ENCODE measurements around the gene NEDD4L. TPM values are rescaled to one million over a fixed set of nuclear protein-coding genes. Genes with fewer than 3 reads are reported as not detected.

The NEDD4L gene
- polyA plus RNA-seq, 1 donor (not counting 4 experiments of a cell fraction or from before 2014, with no cell fraction given), result 52.6 TPM

GRCh38 chr18:58402247-58402646 lies 358.2 kb downstream of the NEDD4L start:
- dilution Hi-C loops (cut with MboI; ENCODE audit: extremely low pct_ligation_motif_present, low sequenced_read_pairs), result no loop called here
- H3K9me3 ChIP-seq (ENCODE audit: control insufficient read depth, low read depth, low read length), result no peaks in the 10 kb centered on the region
- H2AFZ ChIP-seq (ENCODE audit: control insufficient read depth, low read length), result no peak overlapping the region
- no peak overlapping the region for H3K4me3 ChIP-seq (ENCODE audit: control insufficient read depth in 2 of 3, extremely low read depth in 1 of 3, insufficient read depth in 2 of 3, low read depth in 1 of 3, low read length in 3 of 3)
- FAIRE-seq (peak; percentile 69), DNase-seq (ENCODE audit: low read depth, low spot score) (peak; percentile 13)
- no peak for TF ChIP-seq EZH2 (IDR thresholded peaks at IDR 0.05; ENCODE audit: low read length)
- TF ChIP-seq, protein P1, sequence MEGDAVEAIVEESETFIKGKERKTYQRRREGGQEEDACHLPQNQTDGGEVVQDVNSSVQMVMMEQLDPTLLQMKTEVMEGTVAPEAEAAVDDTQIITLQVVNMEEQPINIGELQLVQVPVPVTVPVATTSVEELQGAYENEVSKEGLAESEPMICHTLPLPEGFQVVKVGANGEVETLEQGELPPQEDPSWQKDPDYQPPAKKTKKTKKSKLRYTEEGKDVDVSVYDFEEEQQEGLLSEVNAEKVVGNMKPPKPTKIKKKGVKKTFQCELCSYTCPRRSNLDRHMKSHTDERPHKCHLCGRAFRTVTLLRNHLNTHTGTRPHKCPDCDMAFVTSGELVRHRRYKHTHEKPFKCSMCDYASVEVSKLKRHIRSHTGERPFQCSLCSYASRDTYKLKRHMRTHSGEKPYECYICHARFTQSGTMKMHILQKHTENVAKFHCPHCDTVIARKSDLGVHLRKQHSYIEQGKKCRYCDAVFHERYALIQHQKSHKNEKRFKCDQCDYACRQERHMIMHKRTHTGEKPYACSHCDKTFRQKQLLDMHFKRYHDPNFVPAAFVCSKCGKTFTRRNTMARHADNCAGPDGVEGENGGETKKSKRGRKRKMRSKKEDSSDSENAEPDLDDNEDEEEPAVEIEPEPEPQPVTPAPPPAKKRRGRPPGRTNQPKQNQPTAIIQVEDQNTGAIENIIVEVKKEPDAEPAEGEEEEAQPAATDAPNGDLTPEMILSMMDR (optimal IDR thresholded peaks at IDR 0.05 in 1 of 3, IDR thresholded peaks at IDR 0.05 in 1 of 3, conservative IDR thresholded peaks at IDR 0.05 in 1 of 3; ENCODE audit: extremely low read depth in 1 of 3, insufficient read depth in 2 of 3, low read length in 3 of 3), result no peak
- peaks cover 3% of the 10 kb centered on the region for H4K20me1 ChIP-seq (ENCODE audit: control insufficient read depth, extremely low read depth, insufficient read depth, low read length)
- no peaks in the 10 kb centered on the region for H3K27me3 ChIP-seq (ENCODE audit: control insufficient read depth, extremely low read depth, insufficient read depth, low read length)
- H3K4me2 ChIP-seq (ENCODE audit: control insufficient read depth, extremely low read depth, insufficient read depth, low read depth, low read length), result no peak overlapping the region
- H3K27ac ChIP-seq (ENCODE audit: control insufficient read depth, insufficient read depth, low read length), result no peak overlapping the region
- H3K9me1 ChIP-seq (ENCODE audit: control insufficient read depth, extremely low read depth, insufficient read depth, low read length), result no peaks in the 10 kb centered on the region
- H3K4me1 ChIP-seq (ENCODE audit: control insufficient read depth, extremely low read depth, insufficient read depth, low read length), result no peaks in the 10 kb centered on the region
- peaks cover 11 to 19% of the 10 kb centered on the region in 2 experiments for H3K36me3 ChIP-seq (ENCODE audit: control insufficient read depth in 2 of 2, extremely low read depth in 1 of 2, insufficient read depth in 2 of 2, low read length in 2 of 2)
- H3K79me2 ChIP-seq (ENCODE audit: control insufficient read depth, insufficient read depth, low read length), result no peaks in the 10 kb centered on the region
- no peak overlapping the region for H3K9ac ChIP-seq (ENCODE audit: control insufficient read depth, extremely low read depth, insufficient read depth, low read length)

- Histone ChIP-seq H2AFZ (ENCODE audit: control insufficient read depth, low read length) (no peak overlapping the region), H3K36me3 (ENCODE audit: control insufficient read depth in 2 of 2, extremely low read depth in 1 of 2, insufficient read depth in 2 of 2, low read length in 2 of 2) (peaks cover 10 to 12% of the 10 kb centered on the region in 2 experiments), H4K20me1 (ENCODE audit: control insufficient read depth, extremely low read depth, insufficient read depth, low read length) (peaks cover 3% of the 10 kb centered on the region), H3K4me3 (ENCODE audit: control insufficient read depth in 2 of 3, extremely low read depth in 1 of 3, insufficient read depth in 2 of 3, low read depth in 1 of 3, low read length in 3 of 3) (no peak overlapping the region), H3K4me2 (ENCODE audit: control insufficient read depth, extremely low read depth, insufficient read depth, low read depth, low read length) (no peak overlapping the region), H3K27me3 (ENCODE audit: control insufficient read depth, extremely low read depth, insufficient read depth, low read length) (no peaks in the 10 kb centered on the region), H3K4me1 (ENCODE audit: control insufficient read depth, extremely low read depth, insufficient read depth, low read length) (no peaks in the 10 kb centered on the region), H3K79me2 (ENCODE audit: control insufficient read depth, insufficient read depth, low read length) (no peaks in the 10 kb centered on the region), H3K27ac (ENCODE audit: control insufficient read depth, insufficient read depth, low read length) (no peak overlapping the region), H3K9ac (ENCODE audit: control insufficient read depth, extremely low read depth, insufficient read depth, low read length) (no peak overlapping the region), H3K9me1 (ENCODE audit: control insufficient read depth, extremely low read depth, insufficient read depth, low read length) (no peaks in the 10 kb centered on the region), H3K9me3 (ENCODE audit: control insufficient read depth, low read depth, low read length) (no peaks in the 10 kb centered on the region)
- dilution Hi-C loops (cut with MboI; ENCODE audit: extremely low pct_ligation_motif_present, low sequenced_read_pairs), result no loop called here
- DNase-seq (ENCODE audit: low read depth, low spot score) (no peak), FAIRE-seq (no peak)
- TF ChIP-seq, protein P1 (optimal IDR thresholded peaks at IDR 0.05 in 1 of 3, IDR thresholded peaks at IDR 0.05 in 1 of 3, conservative IDR thresholded peaks at IDR 0.05 in 1 of 3; ENCODE audit: extremely low read depth in 1 of 3, insufficient read depth in 2 of 3, low read length in 3 of 3), result no peak
- TF ChIP-seq EZH2 (IDR thresholded peaks at IDR 0.05; ENCODE audit: low read length), result no peak
Observed at GRCh38 chr18:58402951-58403702, 359.1 kb downstream of the NEDD4L start.

Data from keratinocyte (primary cell).